Liver (tissue), 9 donors: ENCODE data around the gene PODXL2. TPM values are rescaled to one million over a fixed set of nuclear protein-coding genes. Genes with fewer than 3 reads are reported as not detected.

Experiments
- DNase-seq: peaks from one replicate; pipeline ENCODE4 v3.0.0-alpha.2; 2017; ENCODE audit warnings: low spot score
- H3K27ac ChIP-seq, 2 donors: one replicate each; pipeline ENCODE4 v1.7.0; 2013; ENCODE audit warnings: inconsistent platforms in 2 of 2, low read length in 2 of 2, control low read depth in 1 of 2, low read depth in 1 of 2, mild to moderate bottlenecking in 1 of 2
- H3K27me3 ChIP-seq, 4 donors: one replicate each; pipeline versions ENCODE4 v1.6.1 to v1.7.0; 2013; ENCODE audit warnings: low read length in 3 of 4, inconsistent platforms in 1 of 4, mild to moderate bottlenecking in 1 of 4, moderate library complexity in 1 of 4; ENCODE audit not compliant: control insufficient read depth in 4 of 4, insufficient read depth in 4 of 4
- H3K36me3 ChIP-seq, 4 donors: one replicate each; pipeline versions ENCODE4 v1.6.1 to v1.7.0; 2013; ENCODE audit warnings: low read length in 3 of 4, mild to moderate bottlenecking in 3 of 4, low read depth in 1 of 4, moderate library complexity in 1 of 4; ENCODE audit not compliant: control insufficient read depth in 4 of 4, insufficient read depth in 3 of 4
- H3K4me1 ChIP-seq, 4 donors: one replicate each; pipeline versions ENCODE4 v1.6.1 to v1.7.0; 2013; ENCODE audit warnings: low read length in 3 of 4, mild to moderate bottlenecking in 3 of 4, moderate library complexity in 1 of 4; ENCODE audit not compliant: control insufficient read depth in 4 of 4, insufficient read depth in 4 of 4
- H3K4me3 ChIP-seq, 3 donors: one replicate each; pipeline versions ENCODE4 v1.6.1 to v1.7.0; 2013; ENCODE audit warnings: low read length in 3 of 3, control low read depth in 1 of 3, low read depth in 1 of 3, mild to moderate bottlenecking in 1 of 3
- H3K9ac ChIP-seq, 2 donors: one replicate each; pipeline ENCODE4 v1.7.0; 2013; ENCODE audit warnings: low read length in 2 of 2, mild to moderate bottlenecking in 2 of 2, moderate library complexity in 2 of 2, control low read depth in 1 of 2, low read depth in 1 of 2
- H3K9me3 ChIP-seq, 4 donors: one replicate each; pipeline versions ENCODE4 v1.6.1 to v1.7.0; 2013; ENCODE audit warnings: low read length in 3 of 4; ENCODE audit not compliant: control insufficient read depth in 4 of 4
- CTCF ChIP-seq: fragments of 150-350 bp; IDR thresholded peaks from 2 replicates; pipeline ENCODE4 v1.5.1; 2017; ENCODE audit warnings: improper control_type of control experiment, low read depth, low read length; ENCODE audit not compliant: missing input control
- EGR1 ChIP-seq, 2 donors: IDR thresholded peaks; 2 replicates each; pipeline ENCODE4 v1.6.1; 2016 to 2018; ENCODE audit warnings: antibody characterized with exemption in 2 of 2, low read depth in 2 of 2
- FOXA1 ChIP-seq: IDR thresholded peaks from 2 replicates; pipeline ENCODE4 v1.6.1; 2016; ENCODE audit warnings: antibody characterized with exemption
- FOXA2 ChIP-seq: IDR thresholded peaks from 2 replicates; pipeline ENCODE4 v1.6.1; 2016; ENCODE audit warnings: antibody characterized with exemption
- JUND ChIP-seq, 2 donors: IDR thresholded peaks; 2 replicates each; pipeline ENCODE4 v1.6.1; 2016; ENCODE audit warnings: antibody characterized with exemption in 2 of 2
- NR2F2 ChIP-seq: IDR thresholded peaks from 2 replicates; pipeline ENCODE4 v1.6.1; 2016; ENCODE audit warnings: antibody characterized with exemption
- RAD21 ChIP-seq, 2 donors: IDR thresholded peaks; 2 replicates each; pipeline ENCODE4 v1.6.1; 2016; ENCODE audit warnings: antibody characterized with exemption in 2 of 2, mild to moderate bottlenecking in 2 of 2
- RXRA ChIP-seq, 2 donors: IDR thresholded peaks; 2 replicates each; pipeline ENCODE4 v1.6.1; 2017 to 2018; ENCODE audit warnings: antibody characterized with exemption in 2 of 2, mild to moderate bottlenecking in 1 of 2
- SP1 ChIP-seq: IDR thresholded peaks from 2 replicates; pipeline ENCODE4 v1.6.1; 2018; ENCODE audit warnings: antibody characterized with exemption, mild to moderate bottlenecking
- TAF1 ChIP-seq: conservative IDR thresholded peaks from 2 replicates; pipeline ENCODE4 v1.6.1; 2016; ENCODE audit warnings: antibody characterized with exemption, mild to moderate bottlenecking
- ZBTB33 ChIP-seq: IDR thresholded peaks from 2 replicates; pipeline ENCODE4 v1.6.1; 2016; ENCODE audit warnings: antibody characterized with exemption
- WGBS: extraction: QIAGEN DNeasy Blood & Tissue Kit; methylation state at CpG from one replicate; pipeline ENCODE4 v1.1.7; 2013; 5-methylcytosine and 5-hydroxymethylcytosine counted together
- polyA plus RNA-seq, 2 donors: library from polyadenylated mRNA; stranded (reverse) in 1 of 2; unstranded in 1 of 2; fragments of 200-250 nt in 1 of 2; fragments of >200 nt in 1 of 2; fragmentation: Nextera tagmentation in 1 of 2; extraction: Ambion mirVana in 1 of 2; gene quantifications; one replicate each; pipeline versions ENCODE4 v1.2.1 to v1.2.3, GENCODE V29; 2013 to 2015
- total RNA-seq, 2 donors: library from RNA; depleted of rRNA; stranded (reverse); fragments of >200 nt; gene quantifications; one replicate each; pipeline ENCODE4 v1.2.3, GENCODE V29; 2014
- TF ChIP-seq, protein P1 (sequence below): IDR thresholded peaks from 2 replicates; pipeline ENCODE4 v1.6.1; 2016; ENCODE audit warnings: antibody characterized with exemption
- TF ChIP-seq, protein P2 (sequence below): IDR thresholded peaks from 2 replicates; pipeline ENCODE4 v1.6.1; 2016; ENCODE audit warnings: antibody characterized with exemption, mild to moderate bottlenecking
- TF ChIP-seq, protein P3 (sequence below): IDR thresholded peaks from 2 replicates; pipeline ENCODE4 v1.6.1; 2016; ENCODE audit warnings: antibody characterized with exemption
- donor health status: healthy.
- donor health status: healthy.
- donor health status: healthy.
- donor health status: healthy.
- donor health status: healthy.

PODXL2 gene
- total and polyA plus RNA-seq, 4 donors = 0.47 to 1.4 (median 0.88) TPM

DNA sequence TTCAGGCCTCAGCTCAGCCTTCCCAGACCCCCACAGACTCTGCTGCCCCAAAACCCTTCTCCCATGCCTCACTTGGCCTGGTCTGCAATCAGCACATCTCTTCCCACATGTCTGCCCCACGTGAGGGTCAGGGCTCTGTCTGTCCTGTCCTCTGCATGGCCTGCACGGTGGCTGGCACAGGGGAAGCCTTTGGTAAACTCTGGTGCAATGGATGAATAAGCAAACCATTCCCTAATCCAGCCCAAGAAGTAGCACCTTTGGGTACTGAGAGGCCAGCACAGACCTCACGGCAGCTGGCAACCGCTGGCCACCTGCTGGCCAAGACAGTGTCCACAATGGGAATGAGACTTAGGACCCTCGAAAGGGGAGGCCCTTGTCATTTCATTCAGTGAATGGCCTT lies 71.4 kb downstream of the PODXL2 start:
- H3K4me1 ChIP-seq = peaks cover 11 to 59% (median 49%) of the 10 kb centered on the region in 4 donors
- H3K36me3 ChIP-seq = peaks cover 0 to 2% (median 0%) of the 10 kb centered on the region in 4 donors
- H3K27me3 ChIP-seq = no peaks in the 10 kb centered on the region
- H3K9ac ChIP-seq = no peak overlapping the region
- H3K4me3 ChIP-seq = no peak overlapping the region
- 56% methylated on average over 5 of the region's 5 CpGs for WGBS
- DNase-seq = no peak
- no peak overlapping the region for H3K27ac ChIP-seq
- no peaks in the 10 kb centered on the region for H3K9me3 ChIP-seq
- TF ChIP-seq RXRA (IDR thresholded peaks at IDR 0.05) (peak in 1 of 2 donors; percentile 64), TAF1 (no peak)

DNA sequence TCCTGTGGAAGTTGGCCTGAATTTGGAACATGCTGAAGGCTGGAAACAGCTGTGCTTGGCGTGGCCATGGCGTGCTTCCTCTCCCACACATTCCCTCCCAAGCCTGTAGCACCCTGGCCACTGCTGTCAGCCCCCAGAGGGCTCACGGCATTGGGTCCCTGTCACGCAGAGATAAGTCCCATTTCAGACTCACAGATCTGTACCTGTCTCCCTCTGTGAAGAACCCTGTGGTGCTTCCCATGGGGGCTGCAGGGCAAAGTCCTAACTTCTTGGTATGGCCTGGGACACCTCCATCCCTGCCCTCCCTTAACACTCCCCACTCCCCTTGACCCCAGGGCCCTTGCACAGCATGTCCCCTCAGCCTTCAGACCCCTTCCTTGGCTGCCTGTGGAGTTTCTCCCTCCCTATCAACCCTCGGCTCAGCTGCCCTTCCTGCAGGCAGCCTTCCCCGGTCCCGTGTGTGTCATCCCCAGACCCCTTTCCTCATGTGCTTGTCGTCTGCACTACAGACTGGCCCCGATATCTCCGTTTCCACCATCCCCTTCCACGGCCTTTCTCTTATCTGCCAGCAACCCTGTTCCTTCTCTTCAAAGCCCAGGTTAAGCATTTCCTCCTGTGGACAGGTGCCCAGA lies 72.4 kb downstream of the PODXL2 start:
- TF ChIP-seq, protein P1, sequence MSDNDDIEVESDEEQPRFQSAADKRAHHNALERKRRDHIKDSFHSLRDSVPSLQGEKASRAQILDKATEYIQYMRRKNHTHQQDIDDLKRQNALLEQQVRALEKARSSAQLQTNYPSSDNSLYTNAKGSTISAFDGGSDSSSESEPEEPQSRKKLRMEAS = no peak
- TF ChIP-seq FOXA1 (no peak), JUND (IDR thresholded peaks at IDR 0.05) (no peak), NR2F2 (no peak), EGR1 (IDR thresholded peaks at IDR 0.05; ENCODE audit: low read depth in 2 of 2) (no peak), RAD21 (IDR thresholded peaks at IDR 0.05) (no peak), FOXA2 (no peak), CTCF (no peak), TAF1 (no peak), ZBTB33 (no peak), SP1 (no peak)
- TF ChIP-seq, protein P2, sequence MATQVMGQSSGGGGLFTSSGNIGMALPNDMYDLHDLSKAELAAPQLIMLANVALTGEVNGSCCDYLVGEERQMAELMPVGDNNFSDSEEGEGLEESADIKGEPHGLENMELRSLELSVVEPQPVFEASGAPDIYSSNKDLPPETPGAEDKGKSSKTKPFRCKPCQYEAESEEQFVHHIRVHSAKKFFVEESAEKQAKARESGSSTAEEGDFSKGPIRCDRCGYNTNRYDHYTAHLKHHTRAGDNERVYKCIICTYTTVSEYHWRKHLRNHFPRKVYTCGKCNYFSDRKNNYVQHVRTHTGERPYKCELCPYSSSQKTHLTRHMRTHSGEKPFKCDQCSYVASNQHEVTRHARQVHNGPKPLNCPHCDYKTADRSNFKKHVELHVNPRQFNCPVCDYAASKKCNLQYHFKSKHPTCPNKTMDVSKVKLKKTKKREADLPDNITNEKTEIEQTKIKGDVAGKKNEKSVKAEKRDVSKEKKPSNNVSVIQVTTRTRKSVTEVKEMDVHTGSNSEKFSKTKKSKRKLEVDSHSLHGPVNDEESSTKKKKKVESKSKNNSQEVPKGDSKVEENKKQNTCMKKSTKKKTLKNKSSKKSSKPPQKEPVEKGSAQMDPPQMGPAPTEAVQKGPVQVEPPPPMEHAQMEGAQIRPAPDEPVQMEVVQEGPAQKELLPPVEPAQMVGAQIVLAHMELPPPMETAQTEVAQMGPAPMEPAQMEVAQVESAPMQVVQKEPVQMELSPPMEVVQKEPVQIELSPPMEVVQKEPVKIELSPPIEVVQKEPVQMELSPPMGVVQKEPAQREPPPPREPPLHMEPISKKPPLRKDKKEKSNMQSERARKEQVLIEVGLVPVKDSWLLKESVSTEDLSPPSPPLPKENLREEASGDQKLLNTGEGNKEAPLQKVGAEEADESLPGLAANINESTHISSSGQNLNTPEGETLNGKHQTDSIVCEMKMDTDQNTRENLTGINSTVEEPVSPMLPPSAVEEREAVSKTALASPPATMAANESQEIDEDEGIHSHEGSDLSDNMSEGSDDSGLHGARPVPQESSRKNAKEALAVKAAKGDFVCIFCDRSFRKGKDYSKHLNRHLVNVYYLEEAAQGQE = no peak
- TF ChIP-seq, protein P3, sequence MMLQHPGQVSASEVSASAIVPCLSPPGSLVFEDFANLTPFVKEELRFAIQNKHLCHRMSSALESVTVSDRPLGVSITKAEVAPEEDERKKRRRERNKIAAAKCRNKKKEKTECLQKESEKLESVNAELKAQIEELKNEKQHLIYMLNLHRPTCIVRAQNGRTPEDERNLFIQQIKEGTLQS = no peak
- H3K9me3 ChIP-seq = no peaks in the 10 kb centered on the region
- peak; percentile 55 for DNase-seq
- peaks cover 11 to 59% (median 49%) of the 10 kb centered on the region in 4 donors for H3K4me1 ChIP-seq
- H3K9ac ChIP-seq = no peak overlapping the region
- H3K4me3 ChIP-seq = no peak overlapping the region
- WGBS = 88% methylated on average over 11 of the region's 11 CpGs
- peaks cover 2 to 6% (median 4%) of the 10 kb centered on the region in 4 donors for H3K36me3 ChIP-seq
- no peak overlapping the region for H3K27ac ChIP-seq
- H3K27me3 ChIP-seq = no peaks in the 10 kb centered on the region
